ENCODE data around the gene ZDHHC14.

ZDHHC14 gene

DNA sequence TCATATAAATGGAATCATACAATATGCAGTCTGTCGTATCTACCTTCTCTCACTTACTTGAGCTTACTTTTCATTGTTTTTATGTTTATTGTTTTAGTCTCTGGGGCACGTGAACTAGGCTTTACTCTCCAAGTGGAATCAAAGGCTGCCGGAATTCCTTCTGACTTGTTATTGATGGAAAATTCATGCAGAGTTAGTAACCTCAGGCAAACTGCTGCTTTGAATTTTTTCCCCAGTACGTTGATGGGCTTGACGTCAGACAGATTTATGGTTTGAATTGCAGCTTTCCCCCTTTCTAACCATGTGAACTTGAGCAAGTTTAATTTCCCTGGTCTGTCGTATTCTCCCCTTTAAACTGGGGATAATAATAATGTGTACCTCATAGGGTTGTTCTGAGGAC is 68.6 kb downstream of the ZDHHC14 start:
- Histone ChIP-seq H3K27me3 (replicated peaks) (no peaks in the 10 kb centered on the region), H3K4me3 (ENCODE audit: low read depth, low read length) (no peak overlapping the region), H3K36me3 (replicated peaks) (no peaks in the 10 kb centered on the region), H3K27ac (no peak overlapping the region)
- in situ Hi-C loops (cut with HindIII; ENCODE audit: low pct_ligation_motif_present, low sequenced_read_pairs), result no loop called here
- peak; percentile 34 for DNase-seq
- TF ChIP-seq, protein P1, sequence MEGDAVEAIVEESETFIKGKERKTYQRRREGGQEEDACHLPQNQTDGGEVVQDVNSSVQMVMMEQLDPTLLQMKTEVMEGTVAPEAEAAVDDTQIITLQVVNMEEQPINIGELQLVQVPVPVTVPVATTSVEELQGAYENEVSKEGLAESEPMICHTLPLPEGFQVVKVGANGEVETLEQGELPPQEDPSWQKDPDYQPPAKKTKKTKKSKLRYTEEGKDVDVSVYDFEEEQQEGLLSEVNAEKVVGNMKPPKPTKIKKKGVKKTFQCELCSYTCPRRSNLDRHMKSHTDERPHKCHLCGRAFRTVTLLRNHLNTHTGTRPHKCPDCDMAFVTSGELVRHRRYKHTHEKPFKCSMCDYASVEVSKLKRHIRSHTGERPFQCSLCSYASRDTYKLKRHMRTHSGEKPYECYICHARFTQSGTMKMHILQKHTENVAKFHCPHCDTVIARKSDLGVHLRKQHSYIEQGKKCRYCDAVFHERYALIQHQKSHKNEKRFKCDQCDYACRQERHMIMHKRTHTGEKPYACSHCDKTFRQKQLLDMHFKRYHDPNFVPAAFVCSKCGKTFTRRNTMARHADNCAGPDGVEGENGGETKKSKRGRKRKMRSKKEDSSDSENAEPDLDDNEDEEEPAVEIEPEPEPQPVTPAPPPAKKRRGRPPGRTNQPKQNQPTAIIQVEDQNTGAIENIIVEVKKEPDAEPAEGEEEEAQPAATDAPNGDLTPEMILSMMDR (IDR thresholded peaks at IDR 0.05; ENCODE audit: low read depth, low read length, missing control alignments), result no peak

DNA sequence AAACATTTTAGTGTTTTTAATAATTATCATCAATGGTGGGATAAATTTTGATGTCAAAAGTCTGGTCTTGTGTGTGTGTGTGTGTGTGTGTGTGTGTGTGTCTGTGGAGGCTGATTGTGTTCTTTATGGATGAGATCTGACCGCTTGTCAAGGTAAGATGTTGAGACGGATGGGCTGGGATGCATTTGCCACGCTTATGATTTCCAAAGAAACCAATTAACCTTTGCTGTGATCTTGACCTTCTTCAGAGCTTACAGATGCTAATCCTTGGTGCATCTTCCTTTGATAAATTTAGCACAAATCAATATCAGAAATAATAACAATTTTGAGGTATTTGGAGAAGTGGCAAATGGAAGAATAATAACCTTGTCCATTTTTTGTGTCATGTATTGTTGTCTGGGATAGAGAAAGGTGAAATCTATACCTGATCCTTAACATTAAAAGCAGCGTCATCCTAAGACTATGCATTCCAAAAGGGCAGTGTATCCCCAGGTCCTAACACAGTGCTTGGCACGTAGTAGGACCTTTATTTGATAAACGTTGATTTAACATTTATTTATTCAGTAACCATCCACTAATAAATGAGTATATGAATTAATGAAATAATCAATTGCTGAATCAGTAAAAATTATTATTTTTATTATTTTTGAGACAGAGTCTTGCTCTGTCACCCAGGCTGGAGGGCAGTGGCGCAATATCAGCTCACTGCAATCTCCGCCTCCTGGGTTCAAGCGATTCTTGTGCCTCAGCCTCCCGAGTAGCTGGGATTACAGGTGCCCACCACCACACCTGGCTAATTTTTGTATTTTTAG is 70.1 kb downstream of the ZDHHC14 start:
- in situ Hi-C loops (cut with HindIII; ENCODE audit: low pct_ligation_motif_present, low sequenced_read_pairs), result no loop called here
- H3K27me3 ChIP-seq (replicated peaks), result no peaks in the 10 kb centered on the region
- no peak overlapping the region for H3K27ac ChIP-seq
- TF ChIP-seq, protein P1 (IDR thresholded peaks at IDR 0.05; ENCODE audit: low read depth, low read length, missing control alignments), result no peak
- no peak overlapping the region for H3K4me3 ChIP-seq (ENCODE audit: low read depth, low read length)
- DNase-seq, result no peak
- H3K36me3 ChIP-seq (replicated peaks), result no peaks in the 10 kb centered on the region

DNA sequence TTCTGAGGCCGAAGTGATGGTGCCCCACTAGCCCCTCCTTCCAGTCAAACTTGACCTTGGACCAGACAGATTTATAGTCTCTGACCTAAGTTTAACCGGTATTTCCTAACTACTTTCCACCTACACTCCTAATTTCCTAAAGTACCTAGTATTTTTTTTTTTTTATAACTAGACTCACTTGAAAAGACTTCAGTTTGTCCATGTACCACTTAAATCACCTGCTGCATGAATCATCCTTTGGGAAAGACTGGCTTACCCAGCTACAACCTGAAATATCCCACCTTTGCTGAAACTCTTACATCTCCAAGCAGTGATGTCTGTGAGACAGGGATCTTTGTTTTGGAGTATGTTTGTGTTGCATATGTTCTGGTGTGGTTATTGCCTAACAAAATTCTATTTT is 71.1 kb downstream of the ZDHHC14 start:
- in situ Hi-C loops (cut with HindIII; ENCODE audit: low pct_ligation_motif_present, low sequenced_read_pairs), result no loop called here
- TF ChIP-seq, protein P1 (IDR thresholded peaks at IDR 0.05; ENCODE audit: low read depth, low read length, missing control alignments), result no peak

DNA sequence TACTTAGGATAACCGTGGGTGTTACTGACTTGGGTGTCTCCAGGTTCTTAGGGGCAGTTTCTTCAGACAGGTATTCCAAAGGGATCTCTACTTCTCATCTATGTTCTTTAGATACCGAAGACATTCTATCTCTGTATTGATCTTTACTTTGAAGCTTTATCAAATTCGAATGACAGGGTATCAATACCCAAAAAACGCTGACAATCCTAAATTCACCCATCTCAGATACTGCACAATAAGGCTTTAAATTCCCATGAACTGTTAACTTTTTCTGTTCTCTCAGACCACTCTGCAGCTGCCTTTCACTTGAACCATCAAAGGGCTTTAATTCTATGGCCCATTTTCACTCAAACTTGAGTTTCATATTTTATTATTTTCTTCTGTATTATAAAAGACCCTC is 72.1 kb downstream of the ZDHHC14 start:
- Histone ChIP-seq H3K4me3 (ENCODE audit: low read depth, low read length) (no peak overlapping the region), H3K27me3 (replicated peaks) (no peaks in the 10 kb centered on the region), H3K36me3 (replicated peaks) (no peaks in the 10 kb centered on the region), H3K27ac (no peak overlapping the region)
- in situ Hi-C loops (cut with HindIII; ENCODE audit: low pct_ligation_motif_present, low sequenced_read_pairs), result no loop called here
- TF ChIP-seq, protein P1 (IDR thresholded peaks at IDR 0.05; ENCODE audit: low read depth, low read length, missing control alignments), result no peak
- DNase-seq, result no peak

More for the DNA sequence above, 71.1 kb downstream of the ZDHHC14 start:
- no peak overlapping the region for H3K4me3 ChIP-seq (ENCODE audit: low read depth, low read length)
- H3K27me3 ChIP-seq (replicated peaks), result no peaks in the 10 kb centered on the region
- no peaks in the 10 kb centered on the region for H3K36me3 ChIP-seq (replicated peaks)
- no peak for DNase-seq
- no peak overlapping the region for H3K27ac ChIP-seq

DNA sequence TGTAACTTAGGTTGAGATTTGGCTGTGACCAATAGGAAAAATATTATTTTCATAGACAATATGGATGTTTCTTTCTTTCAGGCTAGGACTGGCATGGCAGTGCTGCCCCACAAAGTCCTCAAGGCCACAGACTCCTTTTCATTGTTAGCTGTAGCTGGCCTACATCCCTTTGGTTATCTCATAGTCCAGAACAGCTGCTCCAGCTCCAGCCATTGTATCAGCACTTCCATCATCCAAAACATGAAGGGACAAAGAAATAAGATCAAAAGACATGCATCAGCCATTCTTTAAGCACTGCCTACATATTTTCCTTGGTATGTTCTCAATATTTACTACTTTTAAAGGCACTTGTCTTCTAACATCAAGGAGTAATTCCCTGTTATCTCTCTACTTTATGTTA is 73.0 kb downstream of the ZDHHC14 start:
- no peaks in the 10 kb centered on the region for H3K27me3 ChIP-seq (replicated peaks)
- TF ChIP-seq, protein P1 (IDR thresholded peaks at IDR 0.05; ENCODE audit: low read depth, low read length, missing control alignments), result no peak
- H3K4me3 ChIP-seq (ENCODE audit: low read depth, low read length), result no peak overlapping the region
- in situ Hi-C loops (cut with HindIII; ENCODE audit: low pct_ligation_motif_present, low sequenced_read_pairs), result no loop called here
- no peak for DNase-seq
- no peak overlapping the region for H3K27ac ChIP-seq
- no peaks in the 10 kb centered on the region for H3K36me3 ChIP-seq (replicated peaks)
